Smooth muscle cell (in vitro differentiated cells): Measurements from ENCODE around the gene SCRN1. TPM values are rescaled to one million over a fixed set of nuclear protein-coding genes. Genes with fewer than 3 reads are reported as not detected.

Source experiments
- DNase-seq: peaks from one replicate; lab custom pipeline; 2025; ENCODE audit not compliant: unreplicated experiment; lab: John Stamatoyannopoulos, UW
- H2AFZ ChIP-seq: fragments of 200-600 bp; sonication (generic); 2 replicates; pipeline ENCODE4 v1.6.0; 2016; ENCODE audit warnings: antibody characterized with exemption, low read depth, mild to moderate bottlenecking
- H3F3A ChIP-seq: fragments of 200-600 bp; sonication (generic); 2 replicates; pipeline ENCODE4 v1.6.0; 2017; ENCODE audit warnings: antibody characterized with exemption, low read depth
- H3K27ac ChIP-seq: fragments of 200-600 bp; sonication (generic); 2 replicates; pipeline ENCODE4 v1.5.1; 2016; ENCODE audit warnings: low read depth, mild to moderate bottlenecking
- H3K27me3 ChIP-seq: fragments of 200-600 bp; sonication (generic); 2 replicates; pipeline ENCODE4 v1.6.1; 2016; ENCODE audit warnings: low read depth, mild to moderate bottlenecking
- H3K36me3 ChIP-seq: fragments of 200-600 bp; sonication (generic); 2 replicates; pipeline ENCODE4 v1.5.1; 2016; ENCODE audit warnings: low read depth
- H3K4me1 ChIP-seq: fragments of 200-600 bp; sonication (generic); 2 replicates; pipeline ENCODE4 v1.5.1; 2016; ENCODE audit warnings: low read depth
- H3K4me2 ChIP-seq: fragments of 200-600 bp; sonication (generic); 2 replicates; pipeline ENCODE4 v1.6.0; 2016; ENCODE audit warnings: mild to moderate bottlenecking
- H3K4me3 ChIP-seq: fragments of 200-600 bp; sonication (generic); 2 replicates; pipeline ENCODE4 v1.5.1; 2016; ENCODE audit warnings: mild to moderate bottlenecking
- H3K79me2 ChIP-seq: fragments of 200-600 bp; sonication (generic); 2 replicates; pipeline ENCODE4 v1.6.0; 2016; ENCODE audit warnings: low read depth, mild to moderate bottlenecking
- H3K9ac ChIP-seq: fragments of 200-600 bp; sonication (generic); 2 replicates; pipeline ENCODE4 v1.6.0; 2016; ENCODE audit warnings: low read depth
- H3K9me3 ChIP-seq: fragments of 200-600 bp; sonication (generic); replicated peaks from 2 replicates; pipeline ENCODE4 v1.5.1; 2016; ENCODE audit warnings: low read depth
- H4K20me1 ChIP-seq: fragments of 200-600 bp; sonication (generic); 2 replicates; pipeline ENCODE4 v1.6.0; 2016; ENCODE audit warnings: low read depth
- CTCF ChIP-seq: fragments of 200-600 bp; sonication (generic); IDR thresholded peaks from 2 replicates; pipeline ENCODE4 v1.5.1; 2017; ENCODE audit warnings: borderline replicate concordance, mild to moderate bottlenecking, antibody characterized with exemption; ENCODE audit not compliant: insufficient read depth, poor library complexity, severe bottlenecking
- WGBS: methylation state at CpG from one replicate; pipeline ENCODE4 v1.1.7; 2016; ENCODE audit warnings: low lambda C conversion rate; 5-methylcytosine and 5-hydroxymethylcytosine counted together
- polyA plus RNA-seq: library from polyadenylated mRNA; unstranded; fragments of >200 nt; fragmentation: Nextera tagmentation; extraction: Ambion mirVana; gene quantifications from 2 replicates; pipeline ENCODE4 v1.2.1, GENCODE V29; 2016
- total RNA-seq: library from RNA; depleted of rRNA; stranded (reverse); fragments of >200 nt; gene quantifications from 2 replicates; pipeline ENCODE4 v1.2.3, GENCODE V29; 2014

Gene SCRN1
- total and polyA plus RNA-seq, 2 experiments from 2014 or later: 67.5 to 84.9 TPM

- no peak overlapping the region for H3K9ac ChIP-seq
- whole genome bisulfite sequencing: 95% methylated on average over 1 of the region's 1 CpG
Observed at GRCh38 chr7:29975561-29975960, 14.0 kb downstream of the SCRN1 start.

GRCh38 chr7:29974286-29974685 is 15.3 kb downstream of the SCRN1 start:
- Histone ChIP-seq H4K20me1 (peaks cover 100% of the 10 kb centered on the region), H3K79me2 (peaks cover 99% of the 10 kb centered on the region), H3K4me3 (no peak overlapping the region), H2AFZ (no peak overlapping the region), H3K9me3 (no peaks in the 10 kb centered on the region), H3K36me3 (no peaks in the 10 kb centered on the region), H3K4me2 (no peak overlapping the region), H3K27ac (no peak overlapping the region), H3K27me3 (no peaks in the 10 kb centered on the region), H3K4me1 (peaks cover 24% of the 10 kb centered on the region), H3F3A (peaks cover 11% of the 10 kb centered on the region), H3K9ac (no peak overlapping the region)
- no peak for TF ChIP-seq CTCF
- no peak for DNase-seq
- WGBS: 97% methylated on average over 3 of the region's 3 CpGs

More at GRCh38 chr7:29975561-29975960, 14.0 kb downstream of the SCRN1 start:
- no peak overlapping the region for H2AFZ ChIP-seq
- no peak for DNase-seq
- H3K79me2 ChIP-seq: peaks cover 99% of the 10 kb centered on the region
- H3F3A ChIP-seq: no peaks in the 10 kb centered on the region
- H3K36me3 ChIP-seq: no peaks in the 10 kb centered on the region
- no peak overlapping the region for H3K27ac ChIP-seq
- peaks cover 100% of the 10 kb centered on the region for H4K20me1 ChIP-seq
- no peaks in the 10 kb centered on the region for H3K27me3 ChIP-seq
- H3K4me3 ChIP-seq: no peak overlapping the region
- peaks cover 14% of the 10 kb centered on the region for H3K4me1 ChIP-seq
- TF ChIP-seq CTCF: no peak
- H3K4me2 ChIP-seq: no peak overlapping the region
- no peaks in the 10 kb centered on the region for H3K9me3 ChIP-seq

GRCh38 chr7:29972315-29972669 is 17.3 kb downstream of the SCRN1 start:
- peaks cover 92% of the 10 kb centered on the region for H3K79me2 ChIP-seq
- no peak for DNase-seq
- no peak overlapping the region for H3K4me2 ChIP-seq
- no peaks in the 10 kb centered on the region for H3K27me3 ChIP-seq
- no peaks in the 10 kb centered on the region for H3K9me3 ChIP-seq
- 100% methylated on average over 1 of the region's 1 CpG for WGBS
- H3F3A ChIP-seq: peaks cover 11% of the 10 kb centered on the region
- peaks cover 100% of the 10 kb centered on the region for H4K20me1 ChIP-seq
- no peak overlapping the region for H2AFZ ChIP-seq
- TF ChIP-seq CTCF: no peak
- no peak overlapping the region for H3K9ac ChIP-seq
- H3K27ac ChIP-seq: no peak overlapping the region
- peaks cover 3% of the 10 kb centered on the region for H3K36me3 ChIP-seq
- no peak overlapping the region for H3K4me3 ChIP-seq
- H3K4me1 ChIP-seq: peaks cover 22% of the 10 kb centered on the region

- Histone ChIP-seq H3K36me3 (peaks cover 3% of the 10 kb centered on the region), H3F3A (peaks cover 11% of the 10 kb centered on the region), H3K9ac (no peak overlapping the region), H4K20me1 (peaks cover 98% of the 10 kb centered on the region), H3K79me2 (peaks cover 93% of the 10 kb centered on the region), H3K27me3 (no peaks in the 10 kb centered on the region), H3K9me3 (no peaks in the 10 kb centered on the region), H3K4me3 (no peak overlapping the region), H3K4me2 (no peak overlapping the region), H3K4me1 (peaks cover 16% of the 10 kb centered on the region), H2AFZ (no peak overlapping the region), H3K27ac (no peak overlapping the region)
- 70% methylated on average over 5 of the region's 5 CpGs for WGBS
- no peak for DNase-seq
- TF ChIP-seq CTCF: no peak
Observed at GRCh38 chr7:29971566-29972314, 17.9 kb downstream of the SCRN1 start.
